NCI-H2081 treated with DMSO at 0.1 percent for 48 hours (cell line): ENCODE results near the gene STOML1.
"Not testable (repeated sequence)": the region's sequence is repeated elsewhere in the genome, so short reads cannot be mapped to it uniquely, and the experiment has no call there.

ENCODE experiments used
- DNase-seq: peaks from one replicate; lab custom pipeline; 2025; lab: John Stamatoyannopoulos, UW

Gene STOML1

DNA sequence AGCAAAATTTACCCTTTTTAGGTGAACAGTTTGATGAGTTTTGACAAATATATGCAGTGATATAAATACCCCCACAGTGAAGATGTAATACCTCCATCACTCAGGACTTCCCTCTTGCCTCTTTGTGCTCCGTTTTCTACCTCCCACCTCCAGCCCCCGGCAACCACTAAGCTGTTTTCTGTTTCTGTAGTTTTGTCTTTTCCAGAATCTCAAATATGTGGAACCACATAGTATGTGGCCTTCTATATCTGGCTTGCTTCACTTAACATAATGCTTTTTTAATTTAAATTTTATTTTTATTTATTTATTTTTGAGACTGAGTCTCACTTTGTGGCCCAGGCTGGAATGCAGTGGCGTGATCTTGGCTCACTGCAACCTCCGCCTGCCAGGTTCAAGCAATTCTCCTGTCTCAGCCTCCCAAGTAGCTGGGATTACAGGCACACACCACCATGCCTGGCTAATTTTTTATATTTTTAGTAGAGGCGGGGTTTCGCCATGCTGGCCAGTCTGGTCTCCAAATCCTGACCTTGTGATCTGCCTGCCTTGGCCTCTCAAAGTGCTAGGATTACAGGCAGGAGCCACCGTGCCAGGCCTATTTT, 31.5 kb downstream of the STOML1 start:
- DNase-seq, result not testable (repeated sequence)

- DNase-seq, result no peak
These were observed 32.3 kb downstream of the STOML1 start for GRCh38 chr15:73959801-73960200.

DNA sequence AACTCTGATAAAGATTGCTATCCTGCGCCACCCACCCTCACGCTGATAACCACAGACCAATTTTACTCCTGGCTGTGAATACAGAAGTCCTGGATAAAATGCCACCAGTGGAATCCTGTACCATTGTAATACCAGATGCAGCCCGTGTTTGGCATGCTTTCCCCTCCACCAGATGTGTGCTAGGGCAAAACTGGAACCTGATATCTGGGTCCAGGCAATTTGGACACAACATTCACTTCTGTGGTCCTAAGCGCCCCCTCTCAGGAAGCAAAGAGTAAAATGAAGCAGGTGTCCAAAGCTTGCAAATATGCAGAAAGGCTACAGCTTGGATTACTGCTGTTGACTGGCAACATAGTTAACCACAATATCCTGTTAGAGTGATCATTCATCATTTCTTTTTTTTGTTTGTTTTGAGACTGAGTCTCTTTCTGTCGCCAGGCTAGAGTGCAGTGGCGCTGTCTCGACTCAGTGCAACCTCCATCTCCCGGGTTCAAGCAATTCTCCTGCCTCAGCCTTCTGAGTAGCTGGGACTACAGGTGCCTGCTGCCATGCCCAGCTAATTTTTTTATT, 33.0 kb downstream of the STOML1 start:
- no peak for DNase-seq

GRCh38 chr15:73957785-73958184, 34.3 kb downstream of the STOML1 start:
- no peak for DNase-seq

GRCh38 chr15:73957276-73957675, 34.8 kb downstream of the STOML1 start:
- no peak for DNase-seq

GRCh38 chr15:73956743-73957135, 35.4 kb downstream of the STOML1 start:
- no peak for DNase-seq

GRCh38 chr15:73955861-73956742, 36.0 kb downstream of the STOML1 start:
- no peak for DNase-seq

DNA sequence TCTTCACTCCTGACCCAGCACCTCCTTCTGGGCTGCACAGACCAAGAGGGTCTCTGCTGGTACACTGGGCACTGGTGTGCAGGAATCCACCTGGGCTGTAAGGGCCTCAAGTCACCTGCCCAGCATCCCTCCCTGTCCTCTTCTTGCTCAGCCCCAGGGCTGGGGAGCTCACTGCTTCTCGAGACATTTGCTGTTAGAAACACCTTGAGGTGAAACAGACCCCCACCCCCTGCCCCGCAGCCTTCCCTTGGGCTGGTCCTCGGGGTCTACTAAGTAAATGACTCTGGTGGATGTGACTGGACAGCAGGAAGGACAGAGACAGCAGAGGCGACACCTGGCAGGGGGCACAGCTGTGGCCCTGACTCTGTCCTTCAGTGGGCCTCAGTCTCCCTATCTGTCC, 36.8 kb downstream of the STOML1 start:
- no peak for DNase-seq

DNA sequence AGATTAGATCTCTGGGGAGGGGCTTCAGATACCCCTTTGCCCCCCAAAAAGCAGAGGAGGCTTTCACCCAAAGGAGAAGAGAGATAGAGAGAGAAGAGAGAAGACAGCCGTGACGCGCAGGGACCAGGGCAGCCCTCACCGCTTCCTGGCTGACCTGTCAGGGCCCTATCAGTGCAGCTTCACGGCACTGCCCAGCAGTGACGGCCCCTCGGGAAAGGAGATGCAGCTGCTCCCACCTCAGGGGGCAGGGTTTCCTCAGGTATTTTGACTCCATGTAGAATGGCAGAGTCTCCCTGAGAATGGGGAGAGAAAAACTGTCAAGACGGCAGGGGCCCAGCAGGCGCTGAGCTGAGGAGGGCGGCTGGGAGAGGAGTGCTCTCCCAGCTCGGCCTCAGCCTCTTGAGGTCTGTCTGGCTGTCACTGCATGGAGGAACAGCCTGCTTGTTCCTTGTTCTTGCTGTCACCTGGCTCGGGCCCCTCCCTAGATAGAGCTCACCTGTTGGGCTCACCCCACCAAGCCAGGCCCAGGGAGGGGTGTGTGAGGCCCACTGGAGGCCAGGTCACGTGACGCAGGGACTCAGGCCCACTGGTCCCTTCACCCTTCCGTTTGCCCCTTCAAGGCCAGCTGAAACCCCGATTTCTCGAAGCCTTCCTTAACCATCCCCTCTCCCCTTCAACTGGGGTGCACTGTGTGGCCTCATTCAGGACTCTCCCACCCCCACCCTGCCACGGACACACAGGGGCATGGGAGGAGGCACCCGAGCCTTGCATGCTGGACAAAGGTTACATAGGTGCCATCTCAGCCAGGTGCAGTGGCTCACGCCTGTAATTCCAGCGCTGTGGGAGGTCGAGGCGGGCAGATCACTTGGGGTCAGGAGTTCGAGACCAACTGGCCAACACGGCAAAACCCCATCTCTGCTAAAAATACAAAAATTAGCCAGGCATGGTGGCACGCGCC, 37.6 kb downstream of the STOML1 start:
- DNase-seq, result no peak

DNA sequence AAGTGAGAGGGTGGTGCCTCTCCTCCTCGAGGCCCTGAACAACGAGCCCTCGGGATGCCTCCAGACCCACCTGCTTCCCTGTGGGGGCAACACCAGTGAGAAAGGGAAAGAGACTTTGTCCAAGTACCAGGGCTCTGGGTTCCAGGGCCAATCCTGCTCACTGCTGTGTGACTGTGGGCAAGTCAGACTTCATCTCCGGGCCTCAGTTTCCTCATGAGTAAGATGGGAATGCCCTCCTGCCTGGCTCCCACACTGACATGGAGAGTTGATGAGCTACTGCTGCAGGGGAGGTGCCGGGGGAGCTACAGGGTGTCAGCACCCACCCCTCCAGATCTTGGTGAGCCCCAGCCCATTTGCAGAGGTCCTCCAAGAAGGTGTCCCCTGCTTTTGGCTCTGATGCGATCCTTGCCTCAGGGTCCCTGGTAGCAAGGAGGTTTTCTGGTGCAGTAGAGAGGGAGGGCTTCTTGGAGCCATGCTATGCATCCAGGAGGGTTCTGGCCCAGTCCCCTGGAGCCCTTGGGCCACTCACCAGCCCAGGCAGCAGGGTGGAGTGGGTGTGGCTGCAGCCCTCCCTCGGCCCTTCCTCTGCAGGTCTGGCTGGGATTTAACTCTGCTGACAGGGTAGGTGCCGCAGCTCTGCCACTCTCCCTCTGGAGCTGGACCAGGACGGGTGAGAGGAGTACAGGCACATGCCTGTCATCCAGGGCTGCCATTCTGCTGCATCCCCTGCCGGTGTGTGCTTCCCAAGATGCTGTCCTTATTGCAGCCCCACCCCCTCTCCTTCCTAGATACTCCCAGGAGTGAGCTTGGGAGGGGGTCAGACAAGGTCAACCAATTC, 39.0 kb downstream of the STOML1 start:
- no peak for DNase-seq

- DNase-seq, result no peak
These were observed 39.8 kb downstream of the STOML1 start for GRCh38 chr15:73952171-73952912.

DNA sequence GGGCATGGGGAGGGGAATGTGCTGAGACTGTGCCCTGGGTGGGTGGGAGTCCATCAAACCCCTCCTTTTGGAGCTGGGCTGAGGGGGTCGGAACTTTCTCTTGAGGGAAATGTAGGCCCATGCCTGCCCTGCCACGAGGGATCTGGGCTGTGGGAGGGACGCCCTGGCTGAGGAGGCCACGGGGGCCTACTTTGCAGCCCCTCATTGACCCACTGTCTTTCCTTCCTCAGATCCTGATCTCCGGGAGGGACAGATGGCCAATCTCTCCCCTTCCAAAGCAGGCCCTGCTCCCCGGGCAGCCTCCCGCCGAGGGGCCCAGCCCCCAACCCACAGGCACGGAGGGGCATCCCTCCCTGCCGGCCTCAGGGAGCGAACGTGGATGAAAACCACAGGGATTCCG, 40.5 kb downstream of the STOML1 start:
- no peak for DNase-seq

DNA sequence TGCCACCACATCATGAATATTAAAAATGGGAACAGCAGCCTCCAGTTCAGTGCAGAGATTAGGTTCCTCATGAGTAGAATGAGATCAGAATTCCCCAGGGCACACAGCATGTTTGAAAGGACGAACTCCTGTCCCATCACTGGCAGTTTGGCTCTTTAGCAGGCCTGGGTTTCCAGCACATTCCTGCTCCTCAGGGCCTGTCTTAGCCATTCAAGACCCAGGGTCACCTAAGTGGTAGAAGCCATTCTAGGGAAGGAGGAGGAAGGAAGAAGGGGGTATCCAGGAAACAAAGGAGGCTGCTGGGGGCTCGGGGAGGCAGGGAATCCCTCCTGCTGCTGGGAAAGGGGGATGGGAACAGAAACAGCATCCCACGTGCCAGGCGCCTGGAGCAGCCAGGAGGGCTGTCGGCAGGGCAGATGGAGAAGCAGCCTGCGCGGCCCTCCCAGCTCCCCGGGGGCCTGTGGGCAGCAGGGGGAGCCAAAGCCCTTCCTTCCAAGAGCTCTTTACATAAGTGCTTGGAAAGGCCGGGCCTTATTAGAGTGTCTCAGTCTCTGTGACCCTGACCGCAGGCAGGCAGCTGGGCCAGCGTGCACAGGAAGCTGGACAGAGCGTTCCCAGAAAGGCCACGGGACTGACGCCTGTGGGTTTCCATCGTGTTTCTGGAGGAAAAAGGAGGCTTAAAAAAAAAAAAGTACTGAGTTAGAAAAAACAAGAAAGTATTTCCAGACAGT, 41.1 kb downstream of the STOML1 start:
- no peak for DNase-seq

DNA sequence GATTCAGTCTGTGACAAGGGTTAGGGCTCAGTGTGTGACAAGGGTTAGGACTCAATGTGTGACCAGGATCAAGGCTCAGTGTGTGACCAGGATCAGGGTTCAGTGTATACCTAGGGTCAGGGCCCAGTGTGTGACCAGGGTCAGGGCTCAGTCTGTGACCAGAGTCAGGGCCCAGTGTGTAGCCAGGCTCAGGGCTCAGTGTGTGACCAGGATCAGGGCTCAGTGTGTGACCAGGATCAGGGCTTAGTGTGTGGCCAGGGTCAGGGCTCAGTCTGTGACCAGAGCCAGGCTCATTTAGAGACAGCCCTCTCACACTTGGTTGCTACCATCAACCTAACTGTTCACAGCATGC, 41.6 kb downstream of the STOML1 start:
- DNase-seq, result no peak

- no peak for DNase-seq
These were observed 42.6 kb downstream of the STOML1 start for GRCh38 chr15:73949496-73949895.

GRCh38 chr15:73948982-73949381, 43.1 kb downstream of the STOML1 start:
- DNase-seq, result no peak

DNA sequence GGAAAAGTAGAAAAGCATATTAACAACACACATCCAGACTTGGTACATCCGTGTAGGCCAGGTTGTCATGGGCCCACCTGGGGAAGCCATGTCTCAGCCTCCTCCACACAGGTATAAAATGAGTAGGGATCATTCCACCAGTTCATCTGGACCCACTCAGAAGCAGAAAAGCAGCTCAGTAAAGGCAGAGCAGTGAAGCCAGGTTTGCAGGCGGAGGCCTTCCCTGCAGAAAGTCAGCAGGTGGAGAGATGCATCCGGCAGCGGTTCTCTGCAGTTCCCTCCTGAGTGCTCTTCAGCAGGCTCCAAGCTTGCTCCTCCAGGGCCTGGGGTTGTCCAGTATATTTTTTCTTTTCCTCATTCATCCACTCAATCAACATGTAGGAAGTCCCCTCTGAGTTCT, 43.7 kb downstream of the STOML1 start:
- DNase-seq, result no peak

GRCh38 chr15:73947651-73948050, 44.4 kb downstream of the STOML1 start:
- DNase-seq, result no peak

DNA sequence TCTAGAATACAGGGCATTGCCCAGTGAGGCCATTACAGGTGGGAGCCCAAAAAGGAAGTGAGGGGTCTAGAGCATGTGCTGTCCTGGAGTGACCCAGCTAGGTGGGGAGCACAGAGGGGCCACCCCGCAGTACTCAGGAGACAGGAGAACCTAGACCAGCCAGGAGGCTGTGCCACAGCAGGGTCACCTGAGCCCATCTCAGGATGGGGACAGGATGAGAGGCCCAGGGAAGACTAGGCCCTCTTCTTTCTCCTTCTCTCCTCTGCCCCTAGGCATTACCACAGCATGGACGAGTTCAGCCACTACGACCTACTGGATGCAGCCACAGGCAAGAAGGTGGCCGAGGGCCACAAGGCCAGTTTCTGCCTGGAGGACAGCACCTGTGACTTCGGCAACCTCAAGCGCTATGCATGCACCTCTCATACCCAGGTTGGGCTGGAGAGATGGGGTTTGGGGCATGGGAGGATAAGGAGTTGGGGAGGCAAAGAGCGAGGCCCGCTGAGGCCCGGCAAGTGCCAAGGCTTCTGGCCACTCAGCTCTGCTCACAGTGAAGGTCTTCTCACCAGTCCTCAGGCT, 45.2 kb downstream of the STOML1 start:
- no peak for DNase-seq
